WTC11 (cell line): Measurements from ENCODE around the gene ITGA8. TPM values are rescaled to one million over a fixed set of nuclear protein-coding genes. Genes with fewer than 3 reads are reported as not detected.

ENCODE experiments used
- ATAC-seq: fragments of 200-7000 bp; cut with Tn5 transposase; 2 replicates; pipeline ENCODE4 v1.10.0; 2021; ENCODE audit warnings: mild to moderate bottlenecking, moderate library complexity
- CTCF ChIA-PET: fragments of 300-600 bp; sonication (Branson Sonifier 250); formaldehyde crosslinking; loops from one replicate; lab custom pipeline; 2021; ENCODE audit warnings: antibody characterized with exemption; lab: Charles Lee
- POLR2A ChIA-PET: fragments of 350-600 bp; sonication (Branson Sonifier 250); formaldehyde crosslinking; loops from one replicate; lab custom pipeline; 2021; ENCODE audit warnings: antibody characterized with exemption; lab: Charles Lee
- DNase-seq: peaks from one replicate; pipeline ENCODE4 v3.0.0; 2021; ENCODE audit warnings: low spot score
- H3K27ac Mint-ChIP-seq: 2 replicates; pipeline ENCODE4 v1.8.0; 2021; ENCODE audit warnings: mixed read lengths
- H3K27me3 Mint-ChIP-seq: 2 replicates; pipeline ENCODE4 v1.8.0; 2021; ENCODE audit warnings: low read depth, mild to moderate bottlenecking, moderate library complexity, mixed read lengths
- H3K36me3 Mint-ChIP-seq: 2 replicates; pipeline ENCODE4 v1.8.0; 2021; ENCODE audit warnings: mixed read lengths
- H3K4me1 Mint-ChIP-seq: 2 replicates; pipeline ENCODE4 v1.8.0; 2022; ENCODE audit warnings: mixed read lengths
- H3K4me3 Mint-ChIP-seq: 2 replicates; pipeline ENCODE4 v1.8.0; 2021; ENCODE audit warnings: mild to moderate bottlenecking, moderate library complexity, mixed read lengths
- H3K9me3 Mint-ChIP-seq: 2 replicates; pipeline ENCODE4 v1.8.0; 2021; ENCODE audit warnings: mixed read lengths
- CREB1 ChIP-seq: sonication (generic); formaldehyde crosslinking; IDR thresholded peaks from 2 replicates; pipeline ENCODE4 v1.8.0; 2023; ENCODE audit warnings: mild to moderate bottlenecking, missing genetic modification reagents
- FOXK1 ChIP-seq: sonication (generic); formaldehyde crosslinking; IDR thresholded peaks from 2 replicates; pipeline ENCODE4 v1.8.0; 2022; ENCODE audit warnings: mild to moderate bottlenecking, moderate library complexity, missing genetic modification reagents
- FOXP1 ChIP-seq: sonication (generic); formaldehyde crosslinking; IDR thresholded peaks from 2 replicates; pipeline ENCODE4 v1.8.0; 2022; ENCODE audit warnings: missing genetic modification reagents, mild to moderate bottlenecking, moderate library complexity, borderline replicate concordance
- GTF2I ChIP-seq: fragments of 250-450 bp; sonication (Bioruptor Pico); conservative IDR thresholded peaks from 2 replicates; pipeline ENCODE4 v1.4.0; 2021; ENCODE audit warnings: mild to moderate bottlenecking
- IRF2 ChIP-seq: sonication (generic); formaldehyde crosslinking; IDR thresholded peaks from 2 replicates; pipeline ENCODE4 v1.8.0; 2022; ENCODE audit warnings: low read depth, missing genetic modification reagents, borderline replicate concordance
- MYBL2 ChIP-seq: sonication (generic); formaldehyde crosslinking; IDR thresholded peaks from 2 replicates; pipeline ENCODE4 v1.8.1; 2023; ENCODE audit warnings: mild to moderate bottlenecking, moderate library complexity, missing genetic modification reagents
- TCF7 ChIP-seq: sonication (generic); formaldehyde crosslinking; IDR thresholded peaks from 2 replicates; pipeline ENCODE4 v1.8.0; 2022; ENCODE audit warnings: mild to moderate bottlenecking, low read depth, missing genetic modification reagents, moderate library complexity
- TEAD1 ChIP-seq: sonication (generic); formaldehyde crosslinking; IDR thresholded peaks from 2 replicates; pipeline ENCODE4 v1.8.0; 2022; ENCODE audit warnings: mild to moderate bottlenecking, missing genetic modification reagents
- ZNF219 ChIP-seq: sonication (generic); formaldehyde crosslinking; IDR thresholded peaks from 2 replicates; pipeline ENCODE4 v1.8.0; 2023; ENCODE audit warnings: missing genetic modification reagents, mild to moderate bottlenecking, borderline replicate concordance
- ZNF416 ChIP-seq: fragments of 250-450 bp; sonication (Bioruptor Pico); IDR thresholded peaks from 2 replicates; pipeline ENCODE4 v1.9.0; 2021; ENCODE audit warnings: mild to moderate bottlenecking, inconsistent platforms
- total RNA-seq: library from RNA; stranded (reverse); gene quantifications from 3 replicates; pipeline ENCODE4 v1.2.3, GENCODE V29; 2021
- TF ChIP-seq, protein P1 (sequence below): sonication (generic); formaldehyde crosslinking; IDR thresholded peaks from 2 replicates; pipeline ENCODE4 v1.8.1; 2023; ENCODE audit warnings: mild to moderate bottlenecking, missing genetic modification reagents, moderate library complexity
- TF ChIP-seq, protein P2 (sequence below): sonication (generic); formaldehyde crosslinking; IDR thresholded peaks from 2 replicates; pipeline ENCODE4 v1.8.1; 2022; ENCODE audit warnings: missing genetic modification reagents, borderline replicate concordance
- TF ChIP-seq, protein P3 (sequence below): sonication (generic); formaldehyde crosslinking; IDR thresholded peaks from 2 replicates; pipeline ENCODE4 v1.8.1; 2023; ENCODE audit warnings: mild to moderate bottlenecking, missing genetic modification reagents
- TF ChIP-seq, protein P4 (sequence below): sonication (generic); formaldehyde crosslinking; IDR thresholded peaks from 2 replicates; pipeline ENCODE4 v1.8.1; 2022; ENCODE audit warnings: mild to moderate bottlenecking, missing genetic modification reagents, moderate library complexity, borderline replicate concordance
- TF ChIP-seq, protein P5 (sequence below): sonication (generic); formaldehyde crosslinking; IDR thresholded peaks from 2 replicates; pipeline ENCODE4 v1.8.0; 2023; ENCODE audit warnings: missing genetic modification reagents
- TF ChIP-seq, protein P6 (sequence below): sonication (generic); formaldehyde crosslinking; IDR thresholded peaks from 2 replicates; pipeline ENCODE4 v1.8.1; 2023; ENCODE audit warnings: mild to moderate bottlenecking, moderate library complexity, missing genetic modification reagents
- TF ChIP-seq, protein P7 (sequence below): sonication (generic); formaldehyde crosslinking; IDR thresholded peaks from 2 replicates; pipeline ENCODE4 v1.8.1; 2023; ENCODE audit warnings: mild to moderate bottlenecking, missing genetic modification reagents, borderline replicate concordance

ITGA8 gene
- total RNA-seq, 1 experiment from 2014 or later: not detected

DNA sequence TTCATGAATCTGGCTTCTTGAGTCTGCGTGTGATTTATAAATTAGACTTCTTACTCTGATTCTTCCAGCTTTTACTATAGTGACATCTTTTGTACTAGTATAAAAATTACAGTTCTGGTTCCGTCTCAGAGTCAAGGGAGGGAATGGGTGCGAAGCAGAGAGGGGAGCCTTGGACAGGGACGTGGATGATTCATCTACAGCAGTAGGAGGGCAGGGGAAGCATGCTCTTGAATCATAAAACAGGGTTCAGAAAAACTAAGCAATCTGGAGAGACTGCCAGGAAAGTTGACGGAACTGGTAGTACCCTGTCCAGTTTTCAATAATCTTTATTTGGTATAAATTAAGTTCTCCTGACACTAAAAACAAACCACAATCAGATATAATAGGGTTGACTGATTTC lies 58.1 kb downstream of the ITGA8 start (continued):
- TF ChIP-seq, protein P1, sequence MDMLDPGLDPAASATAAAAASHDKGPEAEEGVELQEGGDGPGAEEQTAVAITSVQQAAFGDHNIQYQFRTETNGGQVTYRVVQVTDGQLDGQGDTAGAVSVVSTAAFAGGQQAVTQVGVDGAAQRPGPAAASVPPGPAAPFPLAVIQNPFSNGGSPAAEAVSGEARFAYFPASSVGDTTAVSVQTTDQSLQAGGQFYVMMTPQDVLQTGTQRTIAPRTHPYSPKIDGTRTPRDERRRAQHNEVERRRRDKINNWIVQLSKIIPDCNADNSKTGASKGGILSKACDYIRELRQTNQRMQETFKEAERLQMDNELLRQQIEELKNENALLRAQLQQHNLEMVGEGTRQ: no peak
- TF ChIP-seq, all 79 proteins: peak for 0

DNA sequence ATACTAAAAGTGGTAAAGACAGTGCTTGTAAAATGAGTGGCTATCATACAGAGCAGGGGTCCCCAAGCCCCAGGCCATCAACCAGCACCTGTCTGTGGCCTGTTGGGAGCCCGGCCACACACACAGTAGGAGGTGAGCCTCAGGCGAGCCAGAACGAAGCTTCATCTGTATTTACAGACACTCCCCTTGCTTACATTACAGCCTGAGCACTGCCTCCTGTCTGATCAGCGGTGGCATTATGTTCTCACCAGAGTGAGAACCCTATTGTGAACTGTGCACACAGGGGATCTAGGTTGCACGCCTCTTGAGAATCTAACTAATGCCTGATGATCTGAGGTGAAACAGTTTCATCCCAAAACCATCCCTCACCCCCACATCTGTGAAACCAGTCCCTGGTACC lies 58.7 kb downstream of the ITGA8 start:
- POLR2A ChIA-PET: no interaction called here
- CTCF ChIA-PET: interaction anchor here (0.6 to 1.6 kb wide), 8 partner anchors 9 to 222 kb away, joined by 3 to 10 read pairs (median 4); partner anchors contain the start of gene ITGA8
- peak; percentile 95 for ATAC-seq
- no peaks in the 10 kb centered on the region for H3K27me3 Mint-ChIP-seq
- H3K4me1 Mint-ChIP-seq: no peaks in the 10 kb centered on the region
- no peak overlapping the region for H3K4me3 Mint-ChIP-seq
- H3K9me3 Mint-ChIP-seq: peaks cover 8% of the 10 kb centered on the region; the same call in 1 of the 2 replicates
- TF ChIP-seq, protein P2, sequence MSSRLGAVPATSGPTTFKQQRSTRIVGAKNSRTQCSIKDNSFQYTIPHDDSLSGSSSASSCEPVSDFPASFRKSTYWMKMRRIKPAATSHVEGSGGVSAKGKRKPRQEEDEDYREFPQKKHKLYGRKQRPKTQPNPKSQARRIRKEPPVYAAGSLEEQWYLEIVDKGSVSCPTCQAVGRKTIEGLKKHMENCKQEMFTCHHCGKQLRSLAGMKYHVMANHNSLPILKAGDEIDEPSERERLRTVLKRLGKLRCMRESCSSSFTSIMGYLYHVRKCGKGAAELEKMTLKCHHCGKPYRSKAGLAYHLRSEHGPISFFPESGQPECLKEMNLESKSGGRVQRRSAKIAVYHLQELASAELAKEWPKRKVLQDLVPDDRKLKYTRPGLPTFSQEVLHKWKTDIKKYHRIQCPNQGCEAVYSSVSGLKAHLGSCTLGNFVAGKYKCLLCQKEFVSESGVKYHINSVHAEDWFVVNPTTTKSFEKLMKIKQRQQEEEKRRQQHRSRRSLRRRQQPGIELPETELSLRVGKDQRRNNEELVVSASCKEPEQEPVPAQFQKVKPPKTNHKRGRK (CRISPR knock-in tag): no peak
- no peak for TF ChIP-seq FOXK1 (CRISPR knock-in tag)
- no peak for TF ChIP-seq GTF2I (CRISPR knock-in tag)
- no peak for TF ChIP-seq CREB1
- no peak for TF ChIP-seq ZNF219
- TF ChIP-seq MYBL2 (CRISPR knock-in tag): no peak
- TF ChIP-seq, all 79 proteins: peak for 0
- Mint-ChIP-seq H3K27ac (no peak overlapping the region), H3K36me3 (no peaks in the 10 kb centered on the region)
- peak; percentile 31 for DNase-seq

DNA sequence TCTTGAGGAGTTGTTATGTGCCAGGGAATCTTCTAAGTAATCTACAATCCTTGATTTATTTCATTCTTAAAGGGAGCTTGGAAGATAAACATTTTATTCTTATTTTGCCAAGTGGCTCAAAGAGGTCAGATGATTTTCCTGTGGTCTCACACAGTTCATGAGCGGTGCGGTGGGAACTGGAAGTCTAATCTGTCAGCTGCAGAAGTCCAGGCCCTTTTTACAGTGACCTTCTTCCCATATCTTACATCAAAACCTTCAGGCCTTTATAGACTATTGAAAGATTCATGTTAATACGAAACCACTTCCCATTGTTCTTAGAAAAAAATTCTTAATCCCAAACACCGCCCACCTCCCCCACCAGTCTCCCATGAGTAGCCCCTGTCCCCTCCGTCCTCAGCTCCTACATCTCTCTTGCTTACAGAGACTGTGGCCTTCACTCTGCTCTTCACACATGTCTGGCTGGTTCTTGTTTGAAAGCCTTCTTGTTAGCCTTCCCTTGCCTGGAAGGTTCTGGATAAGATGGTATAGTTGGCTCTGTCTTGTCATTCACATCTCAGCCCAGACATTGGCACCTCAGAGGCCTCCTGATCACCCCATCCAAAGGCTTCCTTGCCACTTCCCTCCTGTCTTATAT lies 61.5 kb downstream of the ITGA8 start:
- TF ChIP-seq, protein P3, sequence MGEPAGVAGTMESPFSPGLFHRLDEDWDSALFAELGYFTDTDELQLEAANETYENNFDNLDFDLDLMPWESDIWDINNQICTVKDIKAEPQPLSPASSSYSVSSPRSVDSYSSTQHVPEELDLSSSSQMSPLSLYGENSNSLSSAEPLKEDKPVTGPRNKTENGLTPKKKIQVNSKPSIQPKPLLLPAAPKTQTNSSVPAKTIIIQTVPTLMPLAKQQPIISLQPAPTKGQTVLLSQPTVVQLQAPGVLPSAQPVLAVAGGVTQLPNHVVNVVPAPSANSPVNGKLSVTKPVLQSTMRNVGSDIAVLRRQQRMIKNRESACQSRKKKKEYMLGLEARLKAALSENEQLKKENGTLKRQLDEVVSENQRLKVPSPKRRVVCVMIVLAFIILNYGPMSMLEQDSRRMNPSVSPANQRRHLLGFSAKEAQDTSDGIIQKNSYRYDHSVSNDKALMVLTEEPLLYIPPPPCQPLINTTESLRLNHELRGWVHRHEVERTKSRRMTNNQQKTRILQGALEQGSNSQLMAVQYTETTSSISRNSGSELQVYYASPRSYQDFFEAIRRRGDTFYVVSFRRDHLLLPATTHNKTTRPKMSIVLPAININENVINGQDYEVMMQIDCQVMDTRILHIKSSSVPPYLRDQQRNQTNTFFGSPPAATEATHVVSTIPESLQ: no peak
- TF ChIP-seq ZNF416 (CRISPR knock-in tag) (no peak), IRF2 (CRISPR knock-in tag) (no peak), TEAD1 (CRISPR knock-in tag) (no peak), TCF7 (CRISPR knock-in tag) (no peak), FOXP1 (no peak)
- TF ChIP-seq, protein P2 (CRISPR knock-in tag): no peak
- TF ChIP-seq, protein P4, sequence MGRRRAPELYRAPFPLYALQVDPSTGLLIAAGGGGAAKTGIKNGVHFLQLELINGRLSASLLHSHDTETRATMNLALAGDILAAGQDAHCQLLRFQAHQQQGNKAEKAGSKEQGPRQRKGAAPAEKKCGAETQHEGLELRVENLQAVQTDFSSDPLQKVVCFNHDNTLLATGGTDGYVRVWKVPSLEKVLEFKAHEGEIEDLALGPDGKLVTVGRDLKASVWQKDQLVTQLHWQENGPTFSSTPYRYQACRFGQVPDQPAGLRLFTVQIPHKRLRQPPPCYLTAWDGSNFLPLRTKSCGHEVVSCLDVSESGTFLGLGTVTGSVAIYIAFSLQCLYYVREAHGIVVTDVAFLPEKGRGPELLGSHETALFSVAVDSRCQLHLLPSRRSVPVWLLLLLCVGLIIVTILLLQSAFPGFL (CRISPR knock-in tag): no peak
- TF ChIP-seq, protein P5, sequence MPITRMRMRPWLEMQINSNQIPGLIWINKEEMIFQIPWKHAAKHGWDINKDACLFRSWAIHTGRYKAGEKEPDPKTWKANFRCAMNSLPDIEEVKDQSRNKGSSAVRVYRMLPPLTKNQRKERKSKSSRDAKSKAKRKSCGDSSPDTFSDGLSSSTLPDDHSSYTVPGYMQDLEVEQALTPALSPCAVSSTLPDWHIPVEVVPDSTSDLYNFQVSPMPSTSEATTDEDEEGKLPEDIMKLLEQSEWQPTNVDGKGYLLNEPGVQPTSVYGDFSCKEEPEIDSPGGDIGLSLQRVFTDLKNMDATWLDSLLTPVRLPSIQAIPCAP: no peak
- TF ChIP-seq, protein P6, sequence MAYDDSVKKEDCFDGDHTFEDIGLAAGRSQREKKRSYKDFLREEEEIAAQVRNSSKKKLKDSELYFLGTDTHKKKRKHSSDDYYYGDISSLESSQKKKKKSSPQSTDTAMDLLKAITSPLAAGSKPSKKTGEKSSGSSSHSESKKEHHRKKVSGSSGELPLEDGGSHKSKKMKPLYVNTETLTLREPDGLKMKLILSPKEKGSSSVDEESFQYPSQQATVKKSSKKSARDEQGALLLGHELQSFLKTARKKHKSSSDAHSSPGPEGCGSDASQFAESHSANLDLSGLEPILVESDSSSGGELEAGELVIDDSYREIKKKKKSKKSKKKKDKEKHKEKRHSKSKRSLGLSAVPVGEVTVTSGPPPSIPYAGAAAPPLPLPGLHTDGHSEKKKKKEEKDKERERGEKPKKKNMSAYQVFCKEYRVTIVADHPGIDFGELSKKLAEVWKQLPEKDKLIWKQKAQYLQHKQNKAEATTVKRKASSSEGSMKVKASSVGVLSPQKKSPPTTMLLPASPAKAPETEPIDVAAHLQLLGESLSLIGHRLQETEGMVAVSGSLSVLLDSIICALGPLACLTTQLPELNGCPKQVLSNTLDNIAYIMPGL (CRISPR knock-in tag): no peak
- TF ChIP-seq, protein P7, sequence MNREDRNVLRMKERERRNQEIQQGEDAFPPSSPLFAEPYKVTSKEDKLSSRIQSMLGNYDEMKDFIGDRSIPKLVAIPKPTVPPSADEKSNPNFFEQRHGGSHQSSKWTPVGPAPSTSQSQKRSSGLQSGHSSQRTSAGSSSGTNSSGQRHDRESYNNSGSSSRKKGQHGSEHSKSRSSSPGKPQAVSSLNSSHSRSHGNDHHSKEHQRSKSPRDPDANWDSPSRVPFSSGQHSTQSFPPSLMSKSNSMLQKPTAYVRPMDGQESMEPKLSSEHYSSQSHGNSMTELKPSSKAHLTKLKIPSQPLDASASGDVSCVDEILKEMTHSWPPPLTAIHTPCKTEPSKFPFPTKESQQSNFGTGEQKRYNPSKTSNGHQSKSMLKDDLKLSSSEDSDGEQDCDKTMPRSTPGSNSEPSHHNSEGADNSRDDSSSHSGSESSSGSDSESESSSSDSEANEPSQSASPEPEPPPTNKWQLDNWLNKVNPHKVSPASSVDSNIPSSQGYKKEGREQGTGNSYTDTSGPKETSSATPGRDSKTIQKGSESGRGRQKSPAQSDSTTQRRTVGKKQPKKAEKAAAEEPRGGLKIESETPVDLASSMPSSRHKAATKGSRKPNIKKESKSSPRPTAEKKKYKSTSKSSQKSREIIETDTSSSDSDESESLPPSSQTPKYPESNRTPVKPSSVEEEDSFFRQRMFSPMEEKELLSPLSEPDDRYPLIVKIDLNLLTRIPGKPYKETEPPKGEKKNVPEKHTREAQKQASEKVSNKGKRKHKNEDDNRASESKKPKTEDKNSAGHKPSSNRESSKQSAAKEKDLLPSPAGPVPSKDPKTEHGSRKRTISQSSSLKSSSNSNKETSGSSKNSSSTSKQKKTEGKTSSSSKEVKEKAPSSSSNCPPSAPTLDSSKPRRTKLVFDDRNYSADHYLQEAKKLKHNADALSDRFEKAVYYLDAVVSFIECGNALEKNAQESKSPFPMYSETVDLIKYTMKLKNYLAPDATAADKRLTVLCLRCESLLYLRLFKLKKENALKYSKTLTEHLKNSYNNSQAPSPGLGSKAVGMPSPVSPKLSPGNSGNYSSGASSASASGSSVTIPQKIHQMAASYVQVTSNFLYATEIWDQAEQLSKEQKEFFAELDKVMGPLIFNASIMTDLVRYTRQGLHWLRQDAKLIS (CRISPR knock-in tag): no peak
- CTCF ChIA-PET: interaction anchor here (0.6 to 1.3 kb wide), 2 partner anchors 9 to 73 kb away, joined by 3 read pairs; no protein-coding TSS in a partner anchor

More for the DNA sequence above, 61.5 kb downstream of the ITGA8 start:
- DNase-seq: no peak
- Mint-ChIP-seq H3K27ac (no peak overlapping the region; the same call in 1 of the 2 replicates), H3K27me3 (no peaks in the 10 kb centered on the region), H3K9me3 (peaks cover 4% of the 10 kb centered on the region; the same call in 1 of the 2 replicates), H3K4me3 (no peak overlapping the region), H3K4me1 (no peaks in the 10 kb centered on the region), H3K36me3 (no peaks in the 10 kb centered on the region)
- no peak for ATAC-seq
- POLR2A ChIA-PET: no interaction called here
